Limb (tissue), 2 donors: ENCODE data around the gene GSTM2.

ENCODE experiments used
- DNase-seq, 2 donors: peaks; one replicate each; pipeline ENCODE4 v3.0.0-alpha.2; 2016; ENCODE audit errors: extremely low spot score in 2 of 2

GSTM2 gene

DNA sequence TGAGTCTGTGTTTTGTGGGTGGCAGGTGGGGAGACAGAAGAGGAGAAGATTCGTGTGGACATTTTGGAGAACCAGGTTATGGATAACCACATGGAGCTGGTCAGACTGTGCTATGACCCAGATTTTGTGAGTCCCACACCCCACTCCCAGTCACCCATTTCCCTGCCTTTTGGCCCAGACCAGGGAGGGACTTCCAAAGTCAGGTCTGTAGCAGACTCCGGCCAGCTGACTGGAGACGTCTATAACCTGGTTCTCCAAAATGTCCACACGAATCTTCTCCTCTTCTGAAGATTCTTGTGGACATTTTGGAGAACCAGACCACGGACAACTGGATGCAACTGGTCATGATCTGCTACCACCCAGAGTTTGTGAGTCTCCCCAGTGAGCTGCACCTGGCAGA lies 45.8 kb downstream of the GSTM2 start:
- DNase-seq: no peak

DNA sequence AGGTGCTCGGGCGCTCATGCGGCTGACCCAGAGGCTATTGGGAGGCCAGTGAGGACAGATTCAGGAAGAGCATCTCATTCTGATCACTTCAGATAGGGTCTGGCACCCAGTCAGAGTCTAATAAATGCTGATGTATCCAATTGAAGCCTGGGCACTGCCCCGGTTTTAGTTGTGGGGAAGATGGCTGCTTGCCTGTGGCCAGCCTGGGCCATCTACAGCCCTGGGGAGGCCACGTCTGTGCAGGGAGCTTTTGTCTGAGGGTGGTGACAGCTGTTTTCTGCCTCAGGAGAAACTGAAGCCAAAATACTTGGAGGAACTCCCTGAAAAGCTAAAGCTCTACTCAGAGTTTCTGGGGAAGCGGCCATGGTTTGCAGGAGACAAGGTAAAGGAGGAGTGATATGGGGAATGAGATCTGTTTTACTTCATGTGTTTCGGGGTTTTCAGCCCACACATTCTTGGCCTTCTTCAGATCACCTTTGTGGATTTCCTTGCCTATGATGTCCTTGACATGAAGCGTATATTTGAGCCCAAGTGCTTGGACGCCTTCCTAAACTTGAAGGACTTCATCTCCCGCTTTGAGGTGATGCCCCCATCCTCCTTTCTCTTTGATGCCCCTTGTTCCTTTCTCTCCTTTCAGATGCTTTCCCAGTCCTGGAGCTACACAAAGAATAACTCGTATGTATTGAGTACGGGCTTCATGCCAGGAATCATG lies 47.0 kb downstream of the GSTM2 start:
- DNase-seq: no peak

DNA sequence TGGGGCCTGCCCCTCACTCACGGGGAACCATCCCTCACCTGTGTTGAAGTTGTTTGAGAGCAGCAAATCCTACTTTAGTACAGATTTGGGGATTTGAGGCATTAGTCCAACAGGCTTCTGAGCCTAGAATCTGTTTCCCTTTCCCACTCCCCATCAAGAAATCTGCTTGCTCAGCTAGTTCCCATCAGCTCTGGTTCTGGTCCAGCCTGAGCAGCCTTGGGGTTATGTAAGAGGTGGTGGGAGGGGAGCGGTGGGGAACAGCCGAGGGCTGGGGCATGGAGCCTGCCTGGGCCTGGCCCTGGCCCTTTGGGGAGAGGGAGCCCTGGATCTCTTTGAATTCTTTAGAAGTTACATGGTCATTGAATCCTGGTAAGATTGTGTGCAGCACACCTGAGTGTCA lies 48.3 kb downstream of the GSTM2 start:
- DNase-seq: no peak

DNA sequence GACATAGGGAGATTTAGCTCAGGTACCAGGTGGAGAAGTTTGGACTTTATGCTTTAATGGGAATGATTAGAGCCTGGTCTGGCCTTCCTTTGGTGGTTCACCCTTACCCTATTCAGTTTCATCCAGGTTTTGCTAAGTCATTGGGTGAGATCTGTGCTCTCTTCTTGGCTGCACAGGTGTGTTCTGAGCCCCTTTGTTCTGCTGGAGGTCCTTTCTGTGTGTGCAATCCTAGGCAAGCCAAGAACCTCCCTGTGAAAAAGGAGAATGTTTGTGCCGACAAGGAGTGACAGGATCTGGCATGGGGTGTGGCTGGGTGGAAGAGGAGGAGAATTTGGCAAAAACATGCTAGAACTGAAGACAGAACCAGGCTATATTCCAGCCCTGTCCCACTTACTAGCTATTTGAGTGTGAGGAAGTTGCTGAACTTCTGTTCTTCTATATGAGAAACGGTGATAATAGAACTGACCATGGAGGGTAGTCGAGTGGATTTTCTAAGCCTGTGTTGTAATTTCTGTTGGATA lies 48.8 kb downstream of the GSTM2 start:
- no peak for DNase-seq

DNA sequence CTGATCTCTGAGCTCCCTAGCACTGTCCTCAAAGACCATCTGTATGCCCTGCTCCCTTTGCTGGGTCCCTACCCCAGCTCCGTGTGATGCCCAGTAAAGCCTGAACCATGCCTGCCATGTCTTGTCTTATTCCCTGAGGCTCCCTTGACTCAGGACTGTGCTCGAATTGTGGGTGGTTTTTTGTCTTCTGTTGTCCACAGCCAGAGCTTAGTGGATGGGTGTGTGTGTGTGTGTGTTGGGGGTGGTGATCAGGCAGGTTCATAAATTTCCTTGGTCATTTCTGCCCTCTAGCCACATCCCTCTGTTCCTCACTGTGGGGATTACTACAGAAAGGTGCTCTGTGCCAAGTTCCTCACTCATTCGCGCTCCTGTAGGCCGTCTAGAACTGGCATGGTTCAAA lies 49.9 kb downstream of the GSTM2 start:
- DNase-seq: no peak

DNA sequence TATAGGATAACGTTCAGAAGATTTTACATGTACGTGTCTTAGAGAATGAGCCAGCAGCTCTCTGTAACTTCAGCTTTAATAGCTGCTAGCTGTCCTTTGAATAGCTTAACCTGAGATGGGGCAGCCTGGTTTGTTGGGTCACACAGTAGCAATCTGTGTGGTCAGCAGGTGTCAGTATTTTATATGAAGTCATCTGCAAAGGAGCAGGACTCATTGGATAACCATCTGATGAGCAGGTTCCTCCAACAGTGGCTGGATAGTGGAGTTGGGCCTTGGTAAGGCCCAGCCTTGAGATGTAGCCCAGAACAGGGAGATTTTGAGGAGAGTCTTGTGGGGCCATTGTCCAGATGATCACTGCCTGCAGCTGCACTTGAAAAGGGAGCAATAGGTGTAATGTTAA lies 50.6 kb downstream of the GSTM2 start:
- no peak for DNase-seq

DNA sequence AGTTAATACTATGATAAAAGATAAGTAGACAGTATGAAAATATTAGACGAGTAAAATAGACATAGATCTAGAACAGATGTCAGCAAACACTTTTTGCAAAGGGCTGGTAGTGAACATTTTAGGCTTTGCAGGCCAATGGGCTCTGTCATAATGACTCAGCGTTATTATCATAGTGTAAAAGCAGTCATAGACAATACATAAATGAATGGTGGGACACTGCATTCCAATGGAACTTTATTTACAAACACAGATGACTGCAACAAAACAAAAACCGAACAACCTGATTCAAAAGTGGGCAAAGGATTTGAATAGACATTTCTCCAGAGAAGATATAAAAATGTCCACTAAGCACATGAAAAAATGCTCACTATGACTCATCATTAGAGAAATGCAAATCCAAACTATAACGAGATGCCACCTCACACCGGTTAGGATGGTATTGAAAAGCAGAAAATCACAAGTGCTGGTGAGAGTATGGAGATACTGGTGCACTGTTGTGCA lies 51.5 kb downstream of the GSTM2 start:
- no peak for DNase-seq

DNA sequence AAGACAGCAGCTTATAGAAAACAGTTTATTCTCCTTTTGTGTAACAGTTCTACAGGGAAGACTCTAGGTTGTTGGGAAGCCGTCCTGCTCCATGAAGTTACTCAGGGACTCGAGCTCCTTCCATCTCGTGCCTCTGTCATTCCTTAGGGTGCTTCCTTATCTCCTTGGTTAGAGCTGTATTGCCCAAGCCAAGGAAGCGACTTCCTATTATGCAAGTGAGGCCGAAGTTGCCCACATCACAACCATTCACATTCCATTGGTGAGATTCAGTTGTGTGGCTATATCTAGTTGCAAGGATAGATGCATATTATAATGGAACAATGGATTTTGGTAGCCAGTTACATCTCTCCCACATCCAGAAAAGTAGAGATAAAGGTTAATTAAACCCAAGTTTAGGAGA lies 53.2 kb downstream of the GSTM2 start:
- no peak for DNase-seq

DNA sequence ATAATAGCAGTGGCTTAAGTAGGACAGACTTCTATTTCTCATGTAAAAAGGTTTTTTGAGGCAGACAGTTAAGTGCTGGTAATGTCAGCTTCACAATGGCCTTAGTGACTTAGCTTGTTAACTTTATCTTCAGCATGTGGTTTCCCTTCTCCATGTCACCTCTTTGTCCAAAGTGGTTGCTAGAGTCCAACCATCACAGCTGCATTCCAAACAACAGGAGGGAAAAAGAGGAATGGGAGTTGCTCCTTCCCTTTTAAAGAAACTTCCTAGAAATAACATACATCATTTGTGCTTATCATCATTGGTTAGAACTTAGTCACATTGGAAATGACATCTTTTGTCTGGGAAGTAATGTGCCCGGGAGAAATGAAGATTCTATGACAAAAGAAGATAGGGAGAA lies 54.1 kb downstream of the GSTM2 start:
- DNase-seq: no peak

DNA sequence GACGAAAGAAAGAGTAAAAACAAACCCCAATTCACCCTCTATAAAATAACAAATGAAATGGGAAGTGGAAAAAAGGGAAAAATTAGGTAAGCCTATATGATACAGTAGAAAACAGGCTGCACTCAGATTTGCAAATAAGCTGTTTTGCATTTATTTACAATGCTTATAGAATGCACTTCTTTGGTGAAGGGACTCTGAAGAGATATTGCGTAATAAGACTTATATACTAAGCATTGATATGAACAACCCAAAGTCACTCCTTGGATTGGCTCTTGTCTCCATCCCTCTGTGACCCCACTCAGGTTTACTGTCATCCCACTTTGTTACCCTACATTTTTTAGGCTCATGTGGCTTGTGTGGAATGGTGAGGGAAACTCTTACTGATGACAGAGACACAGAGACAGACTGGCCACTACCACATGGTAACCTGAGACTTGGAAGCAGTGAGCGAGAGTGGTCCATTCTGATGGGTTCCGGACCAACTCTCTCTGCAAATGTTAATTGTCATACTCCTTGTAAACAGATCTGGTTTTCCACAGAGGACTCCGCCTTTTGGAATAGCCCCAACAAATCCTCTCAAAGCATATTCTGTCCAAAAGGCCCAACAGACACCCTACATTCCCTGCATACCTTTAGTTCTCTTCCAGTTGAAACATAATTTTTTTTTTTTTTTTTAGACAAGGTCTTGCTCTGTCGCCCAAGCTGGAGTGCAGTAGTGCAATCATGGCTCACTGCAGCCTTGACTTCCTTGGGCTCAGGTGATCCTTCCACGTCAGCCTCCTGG lies 55.2 kb downstream of the GSTM2 start:
- no peak for DNase-seq
